B cell (primary cell): ENCODE results near the gene CRELD2. TPM values are rescaled to one million over a fixed set of nuclear protein-coding genes. Genes with fewer than 3 reads are reported as not detected.
A peak's percentile ranks its signal among the peaks of the same experiment; 100 is the strongest.

Experiments
- ATAC-seq: fragments of 200-7000 bp; cut with Tn5 transposase; one replicate; pipeline ENCODE4 v1.10.0; 2021; ENCODE audit warnings: low read depth, mild to moderate bottlenecking, moderate number of reproducible peaks, moderate library complexity
- CTCF ChIA-PET: fragments of 350-600 bp; sonication (Branson Sonifier 250); formaldehyde crosslinking; loops from one replicate; lab custom pipeline; 2021; ENCODE audit warnings: antibody characterized with exemption, inconsistent platforms; lab: Charles Lee
- POLR2A ChIA-PET: fragments of 350-600 bp; sonication (Branson Sonifier 250); formaldehyde crosslinking; loops from one replicate; lab custom pipeline; 2021; ENCODE audit warnings: antibody characterized with exemption; lab: Charles Lee
- DNase-seq: peaks from one replicate; pipeline ENCODE4 v3.0.0; 2013
- H2AFZ ChIP-seq: 2 replicates; pipeline ENCODE4 v1.6.1; 2012; ENCODE audit warnings: mild to moderate bottlenecking, low read depth, low read length; ENCODE audit not compliant: insufficient read depth, poor library complexity, severe bottlenecking
- H3K27ac ChIP-seq, 2 donors: 1 replicate in 1 of 2; 2 replicates in 1 of 2; pipeline ENCODE4 v1.5.1; 2012 to 2013; ENCODE audit warnings: low read length in 2 of 2, mild to moderate bottlenecking in 2 of 2, moderate library complexity in 1 of 2
- H3K27me3 ChIP-seq, 4 experiments: fragments of 200-600 bp in 1 of 4; sonication (generic) in 1 of 4; replicated peaks in 1 of 4; 1 replicate in 2 of 4; 2 replicates in 2 of 4; pipeline versions ENCODE4 v1.6.1 to v1.7.0; 2013 to 2016; ENCODE audit warnings: low read length in 3 of 4, mild to moderate bottlenecking in 2 of 4, mixed read lengths in 1 of 4, moderate library complexity in 1 of 4; ENCODE audit not compliant: insufficient read depth in 4 of 4, control insufficient read depth in 3 of 4; ENCODE audit errors: control extremely low read depth in 1 of 4
- H3K36me3 ChIP-seq, 2 experiments: replicated peaks in 1 of 2; 1 replicate in 1 of 2; 2 replicates in 1 of 2; pipeline versions ENCODE4 v1.6.1 to v1.7.1; 2013; ENCODE audit warnings: low read length in 1 of 2; ENCODE audit not compliant: insufficient read depth in 2 of 2, control insufficient read depth in 1 of 2; ENCODE audit errors: control extremely low read depth in 1 of 2, extremely low read depth in 1 of 2
- H3K4me1 ChIP-seq, 2 donors: fragments of 200-600 bp in 1 of 2; sonication (generic) in 1 of 2; 1 replicate in 1 of 2; 2 replicates in 1 of 2; pipeline versions ENCODE4 v1.5.1 to v1.6.1; 2013 to 2017; ENCODE audit warnings: low read length in 2 of 2; ENCODE audit not compliant: control insufficient read depth in 2 of 2, insufficient read depth in 2 of 2
- H3K4me2 ChIP-seq: replicated peaks from 2 replicates; pipeline ENCODE3; 2012; ENCODE audit warnings: mild to moderate bottlenecking, low read depth, low read length; ENCODE audit not compliant: poor library complexity, severe bottlenecking
- H3K4me3 ChIP-seq, 5 experiments: fragments of 200-600 bp in 1 of 5; sonication (generic) in 1 of 5; 1 replicate in 3 of 5; 2 replicates in 2 of 5; pipeline versions ENCODE4 v1.5.1 to v1.7.0; 2011 to 2016; ENCODE audit warnings: low read length in 4 of 5, mild to moderate bottlenecking in 4 of 5, low read depth in 2 of 5, control low read depth in 1 of 5, moderate library complexity in 1 of 5; ENCODE audit not compliant: insufficient read depth in 1 of 5; ENCODE audit errors: control extremely low read depth in 1 of 5, extremely low read depth in 1 of 5
- H3K79me2 ChIP-seq: fragments of 200-600 bp; sonication (generic); one replicate; pipeline ENCODE4 v1.6.0; 2016; ENCODE audit warnings: low read length; ENCODE audit not compliant: control insufficient read depth, insufficient read depth
- H3K9ac ChIP-seq: fragments of 200-600 bp; sonication (generic); 2 replicates; pipeline ENCODE4 v1.6.1; 2017; ENCODE audit warnings: mild to moderate bottlenecking, low read length, moderate library complexity
- H3K9me3 ChIP-seq, 3 donors: one replicate each; pipeline versions ENCODE4 v1.6.1 to v1.7.1; 2013; ENCODE audit warnings: low read length in 2 of 3; ENCODE audit not compliant: control insufficient read depth in 2 of 3, insufficient read depth in 1 of 3; ENCODE audit errors: control extremely low read depth in 1 of 3
- H4K20me1 ChIP-seq: 2 replicates; pipeline ENCODE4 v1.6.0; 2012; ENCODE audit warnings: mild to moderate bottlenecking, low read length; ENCODE audit not compliant: insufficient read depth, control insufficient read depth, poor library complexity, severe bottlenecking
- H3K27ac Mint-ChIP-seq: one replicate; pipeline ENCODE4 v1.8.0; 2021; ENCODE audit warnings: mixed read lengths
- H3K27me3 Mint-ChIP-seq: one replicate; pipeline ENCODE4 v1.8.0; 2021; ENCODE audit warnings: mixed read lengths
- H3K4me1 Mint-ChIP-seq: one replicate; pipeline ENCODE4 v1.8.0; 2021; ENCODE audit warnings: mixed read lengths
- H3K4me3 Mint-ChIP-seq: one replicate; pipeline ENCODE4 v1.8.0; 2021; ENCODE audit warnings: mixed read lengths
- H3K9me3 Mint-ChIP-seq: one replicate; pipeline ENCODE4 v1.8.0; 2022; ENCODE audit warnings: mixed read lengths; ENCODE audit not compliant: insufficient read depth
- CTCF ChIP-seq: fragments of 200-600 bp; IDR thresholded peaks from one replicate; pipeline ENCODE4 v1.8.0; 2022; ENCODE audit warnings: antibody characterized with exemption, mild to moderate bottlenecking
- EZH2 ChIP-seq: IDR thresholded peaks from 2 replicates; pipeline ENCODE4 v1.6.1; 2012; ENCODE audit warnings: borderline replicate concordance, low read depth, mild to moderate bottlenecking, moderate library complexity, low read length; ENCODE audit not compliant: insufficient read depth, poor library complexity, severe bottlenecking
- WGBS: methylation state at CpG from one replicate; pipeline ENCODE4 v1.1.5; 2013; ENCODE audit warnings: missing lambda C conversion rate; ENCODE audit not compliant: insufficient coverage; 5-methylcytosine and 5-hydroxymethylcytosine counted together
- intact Hi-C: fragments of 100-400 bp; cut with micrococcal nuclease; formaldehyde crosslinking; loops from one replicate; pipeline ENCODE4 v1.10.0; 2022
- polyA plus RNA-seq: library from polyadenylated mRNA; depleted of rRNA; stranded (reverse); fragments of >200 nt; gene quantifications from 2 replicates; pipeline ENCODE4 v1.2.3, GENCODE V29; 2012
- total RNA-seq, 2 donors: library from RNA; stranded (reverse); fragments of 120-200 nt in 1 of 2; gene quantifications; 1 replicate in 1 of 2; 2 replicates in 1 of 2; pipeline versions ENCODE4 v1.2.3 to v1.2.4, GENCODE V29; 2013 to 2022

Gene CRELD2
- total and polyA plus RNA-seq, 2 donors (not counting 1 experiment from before 2014, with no cell fraction given): 35.9 to 41.9 TPM

GRCh38 chr22:49920859-49921258 is 2.4 kb downstream of the CRELD2 start:
- H3K4me1 ChIP-seq: peaks cover 43 to 52% of the 10 kb centered on the region in 2 donors
- Mint-ChIP-seq H3K4me1 (peaks cover 42% of the 10 kb centered on the region), H3K9me3 (no peaks in the 10 kb centered on the region), H3K27me3 (no peaks in the 10 kb centered on the region), H3K27ac (no peak overlapping the region), H3K4me3 (peak overlapping the region; percentile 32)
- no peak overlapping the region for H3K9ac ChIP-seq
- H3K27me3 ChIP-seq: no peaks in the 10 kb centered on the region
- CTCF ChIA-PET: interaction anchor here (0.6 kb wide), 1 partner anchor 104 kb away, joined by 6 read pairs; no protein-coding TSS in a partner anchor
- 90% methylated on average over 11 of the region's 18 CpGs for WGBS
- no peak overlapping the region for H3K4me2 ChIP-seq
- DNase-seq (peak; percentile 32), ATAC-seq (no peak)
- no peak overlapping the region for H3K27ac ChIP-seq
- no peak overlapping the region for H3K4me3 ChIP-seq
- peaks cover 0 to 13% of the 10 kb centered on the region in 2 experiments for H3K36me3 ChIP-seq
- no peak overlapping the region for H2AFZ ChIP-seq
- TF ChIP-seq CTCF (no peak), EZH2 (no peak)
- peaks cover 23% of the 10 kb centered on the region for H3K79me2 ChIP-seq
- POLR2A ChIA-PET: no interaction called here
- intact Hi-C loops: no loop called here
- peaks cover 14% of the 10 kb centered on the region for H4K20me1 ChIP-seq
- peaks cover 0 to 12% (median 0%) of the 10 kb centered on the region in 3 donors for H3K9me3 ChIP-seq

- Histone ChIP-seq H3K4me1 (peaks cover 48 to 57% of the 10 kb centered on the region in 2 donors), H3K79me2 (peaks cover 19% of the 10 kb centered on the region), H4K20me1 (peaks cover 13% of the 10 kb centered on the region), H3K27me3 (no peaks in the 10 kb centered on the region), H3K9ac (no peak overlapping the region), H3K27ac (no peak overlapping the region), H3K4me3 (no peak overlapping the region), H3K36me3 (peaks cover 0 to 13% of the 10 kb centered on the region in 2 experiments), H2AFZ (no peak overlapping the region), H3K4me2 (no peak overlapping the region), H3K9me3 (peaks cover 0 to 12% (median 0%) of the 10 kb centered on the region in 3 donors)
- WGBS: 98% methylated on average over 35 of the region's 35 CpGs
- ChIA-PET POLR2A (no interaction called here), CTCF (interaction anchor here (0.6 kb wide), 1 partner anchor 104 kb away, joined by 6 read pairs; no protein-coding TSS in a partner anchor)
- Mint-ChIP-seq H3K9me3 (no peaks in the 10 kb centered on the region), H3K27me3 (no peaks in the 10 kb centered on the region), H3K4me3 (no peak overlapping the region), H3K4me1 (peaks cover 47% of the 10 kb centered on the region), H3K27ac (no peak overlapping the region)
- no peak for DNase-seq
- intact Hi-C loops: no loop called here
- ATAC-seq: no peak
- TF ChIP-seq CTCF: no peak
- TF ChIP-seq EZH2: no peak
Measured at GRCh38 chr22:49921508-49922278, 3.3 kb downstream of the CRELD2 start.
